Mononuclear cell (primary cell): ENCODE data around the gene TMEM187. TPM values are rescaled to one million over a fixed set of nuclear protein-coding genes. Genes with fewer than 3 reads are reported as not detected.

ENCODE experiments used
- H3K27me3 ChIP-seq: 2 replicates; pipeline ENCODE4 v1.6.0; 2011; ENCODE audit warnings: low read length, control low read depth; ENCODE audit not compliant: insufficient read depth
- H3K4me1 ChIP-seq: 2 replicates; pipeline ENCODE4 v1.5.1; 2011; ENCODE audit warnings: mild to moderate bottlenecking, low read length, control low read depth; ENCODE audit not compliant: insufficient read depth
- H3K4me3 ChIP-seq: 2 replicates; pipeline ENCODE4 v1.5.1; 2011; ENCODE audit warnings: mild to moderate bottlenecking, low read length, moderate library complexity
- H3K9me3 ChIP-seq: 2 replicates; pipeline ENCODE4 v1.5.1; 2011; ENCODE audit warnings: low read depth, mild to moderate bottlenecking, control low read depth, low read length
- total RNA-seq: library from RNA; depleted of rRNA; stranded (reverse); fragments of >200 nt; gene quantifications from one replicate; pipeline ENCODE4 v1.2.3, GENCODE V29; 2012

TMEM187 gene
- total RNA-seq, 1 donor, result 1.8 TPM

GRCh38 chrX:154011376-154012335, 39.1 kb downstream of the TMEM187 start:
- Histone ChIP-seq H3K9me3 (no peaks in the 10 kb centered on the region), H3K27me3 (no peaks in the 10 kb centered on the region), H3K4me1 (peaks cover 44% of the 10 kb centered on the region), H3K4me3 (no peak overlapping the region)

GRCh38 chrX:154012336-154012991, 39.9 kb downstream of the TMEM187 start:
- Histone ChIP-seq H3K27me3 (no peaks in the 10 kb centered on the region), H3K4me3 (no peak overlapping the region), H3K9me3 (no peaks in the 10 kb centered on the region), H3K4me1 (peaks cover 37% of the 10 kb centered on the region)

DNA sequence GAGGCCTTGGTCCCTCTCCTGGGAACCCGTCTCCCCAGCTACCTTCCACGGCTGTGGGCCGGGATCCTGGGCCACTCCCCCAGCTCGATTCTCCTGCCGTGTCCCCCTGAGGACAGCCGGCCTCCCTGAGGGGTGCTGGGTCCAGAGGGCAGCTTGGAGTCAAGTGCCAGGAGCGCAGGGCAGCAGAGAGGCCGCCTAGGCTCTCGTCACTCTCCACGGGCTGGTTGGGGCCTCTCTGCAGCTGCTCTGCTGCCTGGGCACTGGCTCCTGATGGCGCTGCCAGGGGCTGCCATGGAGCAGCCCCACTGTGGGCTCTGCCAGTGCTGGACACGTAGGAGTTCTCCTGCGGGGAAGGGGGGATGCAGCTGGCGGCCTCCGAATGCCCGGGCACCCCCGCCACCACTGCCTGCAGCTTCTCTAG, 40.5 kb downstream of the TMEM187 start:
- Histone ChIP-seq H3K9me3 (no peaks in the 10 kb centered on the region), H3K27me3 (no peaks in the 10 kb centered on the region), H3K4me3 (no peak overlapping the region), H3K4me1 (peaks cover 36% of the 10 kb centered on the region)

DNA sequence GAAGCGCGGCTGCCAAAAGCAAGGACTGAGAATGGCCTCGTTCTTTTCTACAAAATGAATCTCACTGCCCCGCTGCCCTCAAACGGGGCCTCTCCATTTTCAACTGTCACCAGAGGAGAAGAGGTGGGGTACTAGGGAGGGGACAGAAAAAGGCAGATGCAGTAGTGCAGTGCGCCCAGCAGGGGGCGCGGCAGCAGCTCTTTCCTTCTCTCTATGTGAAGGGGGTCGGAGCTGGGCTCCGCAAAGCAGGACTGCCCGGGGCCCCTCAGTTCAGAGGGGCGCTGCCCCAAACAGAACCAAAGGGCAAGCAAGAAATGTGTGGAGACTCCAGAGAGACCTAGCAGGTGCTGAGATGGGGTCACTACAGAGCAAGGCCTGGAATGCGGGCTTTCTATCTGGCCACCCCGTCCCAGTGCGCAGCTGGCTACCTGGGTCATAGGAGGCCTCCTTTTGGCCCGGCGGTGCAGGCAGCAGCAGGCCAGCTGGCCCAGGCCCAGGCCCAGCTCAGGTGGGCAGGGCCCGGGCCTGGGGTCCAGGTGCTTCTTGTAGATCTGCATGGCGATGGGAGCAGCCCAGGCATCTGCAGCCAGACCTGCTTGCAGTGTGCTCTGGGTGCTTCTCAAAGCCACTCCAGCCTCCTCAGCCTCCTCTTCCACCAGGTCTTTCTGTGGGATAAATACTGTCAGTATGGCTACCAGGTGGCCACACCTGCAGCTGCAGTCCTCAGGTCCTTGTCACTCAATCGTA, 41.2 kb downstream of the TMEM187 start:
- H3K4me1 ChIP-seq, result peaks cover 37% of the 10 kb centered on the region

DNA sequence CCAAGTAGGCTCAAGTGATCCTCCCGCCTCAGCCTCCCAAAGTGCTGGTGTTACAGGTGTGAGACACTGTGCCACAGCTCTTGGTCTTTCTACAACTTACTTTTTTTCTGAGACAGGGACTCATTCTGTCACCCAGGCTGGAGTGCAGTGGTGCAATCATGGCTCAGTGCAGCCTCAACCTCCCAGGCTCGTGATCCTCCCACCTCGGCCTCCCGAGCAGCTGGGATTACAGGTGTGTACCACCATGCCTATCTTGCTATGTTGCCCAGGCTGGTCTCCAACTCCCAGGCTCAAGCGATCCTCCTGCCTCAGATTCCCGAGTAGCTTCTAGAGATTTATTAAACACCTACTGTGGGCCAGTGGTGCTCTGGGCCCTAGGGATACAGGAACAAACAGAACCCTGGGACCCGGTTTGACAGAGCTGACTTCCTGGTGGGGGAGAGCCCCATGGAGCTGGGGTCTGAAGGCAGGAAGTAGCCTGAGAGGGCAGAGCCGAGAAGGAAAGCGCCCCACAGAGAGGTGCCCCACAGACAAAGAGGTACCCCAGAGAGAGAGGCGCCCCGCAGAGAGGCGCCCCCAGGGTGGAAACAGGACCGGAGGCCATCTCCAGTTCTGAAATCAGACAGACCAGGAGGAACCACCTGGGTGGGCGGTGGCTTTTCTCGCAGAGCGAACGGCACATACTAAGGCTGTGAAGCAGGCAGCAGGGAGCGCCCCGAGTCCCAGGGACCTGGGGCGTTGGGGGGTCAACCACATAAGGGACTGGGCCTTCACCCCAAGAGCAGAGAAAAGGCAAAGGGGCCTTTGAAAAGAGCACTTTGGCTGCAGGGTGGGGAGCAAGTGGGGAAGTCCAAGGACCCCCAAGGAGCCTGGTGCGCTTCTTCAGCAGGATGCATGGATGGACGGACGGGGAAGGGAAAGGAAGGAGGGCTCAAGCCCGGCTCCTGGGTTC, 42.2 kb downstream of the TMEM187 start:
- Histone ChIP-seq H3K4me3 (no peak overlapping the region), H3K9me3 (no peaks in the 10 kb centered on the region), H3K27me3 (no peaks in the 10 kb centered on the region), H3K4me1 (peaks cover 32% of the 10 kb centered on the region)

More for the DNA sequence above, 41.2 kb downstream of the TMEM187 start:
- H3K27me3 ChIP-seq, result no peaks in the 10 kb centered on the region
- H3K9me3 ChIP-seq, result no peaks in the 10 kb centered on the region
- no peak overlapping the region for H3K4me3 ChIP-seq

DNA sequence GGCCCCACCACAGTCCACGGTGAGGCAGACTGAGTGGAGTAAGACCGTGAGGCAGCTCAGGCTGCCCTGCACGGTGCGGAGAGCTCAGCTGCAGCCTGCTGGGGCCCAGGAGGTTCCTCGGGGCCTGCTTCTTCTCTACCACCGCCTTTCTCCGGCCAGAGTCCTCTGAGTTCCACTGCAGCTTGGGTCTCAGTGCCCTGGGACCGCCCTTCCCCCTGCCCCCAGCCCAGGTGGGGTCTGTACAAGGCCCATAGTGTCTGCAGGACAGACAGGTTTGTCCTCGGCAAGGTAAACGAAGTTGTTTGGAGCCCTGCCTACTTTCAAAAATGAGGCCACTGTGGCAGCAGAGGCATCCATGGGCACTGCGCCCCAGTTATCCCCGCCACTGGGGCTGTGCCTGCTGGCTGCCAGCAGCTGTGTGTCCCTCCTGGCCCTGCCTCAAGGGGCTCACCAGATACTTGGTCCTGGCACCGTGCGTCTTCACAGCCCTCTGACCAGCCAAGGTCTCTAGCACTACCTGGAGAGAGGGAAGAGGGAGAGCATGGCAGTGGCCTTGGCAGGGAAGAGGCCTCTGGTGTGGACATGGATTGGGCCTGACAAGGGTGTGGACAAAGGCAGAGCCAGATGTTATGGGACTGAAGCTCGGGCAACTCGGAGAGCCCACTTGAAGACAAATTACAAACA, 43.2 kb downstream of the TMEM187 start:
- no peaks in the 10 kb centered on the region for H3K9me3 ChIP-seq
- no peak overlapping the region for H3K4me3 ChIP-seq
- no peaks in the 10 kb centered on the region for H3K27me3 ChIP-seq
- peaks cover 30% of the 10 kb centered on the region for H3K4me1 ChIP-seq

- H3K4me1 ChIP-seq, result peaks cover 30% of the 10 kb centered on the region
- no peaks in the 10 kb centered on the region for H3K27me3 ChIP-seq
- H3K4me3 ChIP-seq, result no peak overlapping the region
- no peaks in the 10 kb centered on the region for H3K9me3 ChIP-seq
Observed at GRCh38 chrX:154016366-154017076, 44.0 kb downstream of the TMEM187 start.

GRCh38 chrX:154017766-154018517, 45.4 kb downstream of the TMEM187 start:
- H3K4me3 ChIP-seq, result no peak overlapping the region
- no peaks in the 10 kb centered on the region for H3K27me3 ChIP-seq
- peaks cover 27% of the 10 kb centered on the region for H3K4me1 ChIP-seq
- H3K9me3 ChIP-seq, result no peaks in the 10 kb centered on the region

- Histone ChIP-seq H3K4me1 (peaks cover 27% of the 10 kb centered on the region), H3K27me3 (no peaks in the 10 kb centered on the region), H3K9me3 (no peaks in the 10 kb centered on the region), H3K4me3 (peak overlapping the region; percentile 48)
Observed at GRCh38 chrX:154018518-154019060, 46.0 kb downstream of the TMEM187 start.

DNA sequence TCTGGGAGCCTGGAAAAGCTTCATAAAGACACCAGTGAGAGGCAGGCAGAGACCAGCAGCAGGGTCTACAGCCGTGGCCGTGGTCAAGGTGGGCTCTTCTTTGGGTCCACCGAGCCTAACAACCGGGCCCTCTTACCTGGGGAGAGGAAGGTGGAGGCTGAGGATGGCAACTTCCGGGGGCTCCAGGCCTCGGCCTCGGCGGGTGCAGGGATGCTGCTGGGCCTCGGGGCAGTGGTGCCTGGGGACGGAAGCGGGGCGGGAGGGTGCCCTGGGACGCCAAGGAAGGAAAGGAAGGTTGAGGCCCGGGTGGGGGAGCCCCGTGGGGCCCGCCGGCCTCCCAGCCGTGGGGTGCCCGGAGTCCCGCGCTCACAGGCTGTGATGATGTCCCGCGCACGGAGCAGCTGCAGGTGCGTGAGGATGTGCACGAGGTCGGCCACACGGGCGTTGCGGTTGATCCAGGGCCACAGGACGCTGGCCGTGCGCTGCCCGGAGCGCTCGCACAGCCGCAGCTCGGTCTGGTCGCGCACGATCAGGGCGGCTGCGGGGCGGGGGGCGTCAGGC, 46.6 kb downstream of the TMEM187 start:
- H3K9me3 ChIP-seq, result no peaks in the 10 kb centered on the region
- peak overlapping the region; percentile 48 for H3K4me3 ChIP-seq
- H3K4me1 ChIP-seq, result peaks cover 27% of the 10 kb centered on the region
- H3K27me3 ChIP-seq, result no peaks in the 10 kb centered on the region

DNA sequence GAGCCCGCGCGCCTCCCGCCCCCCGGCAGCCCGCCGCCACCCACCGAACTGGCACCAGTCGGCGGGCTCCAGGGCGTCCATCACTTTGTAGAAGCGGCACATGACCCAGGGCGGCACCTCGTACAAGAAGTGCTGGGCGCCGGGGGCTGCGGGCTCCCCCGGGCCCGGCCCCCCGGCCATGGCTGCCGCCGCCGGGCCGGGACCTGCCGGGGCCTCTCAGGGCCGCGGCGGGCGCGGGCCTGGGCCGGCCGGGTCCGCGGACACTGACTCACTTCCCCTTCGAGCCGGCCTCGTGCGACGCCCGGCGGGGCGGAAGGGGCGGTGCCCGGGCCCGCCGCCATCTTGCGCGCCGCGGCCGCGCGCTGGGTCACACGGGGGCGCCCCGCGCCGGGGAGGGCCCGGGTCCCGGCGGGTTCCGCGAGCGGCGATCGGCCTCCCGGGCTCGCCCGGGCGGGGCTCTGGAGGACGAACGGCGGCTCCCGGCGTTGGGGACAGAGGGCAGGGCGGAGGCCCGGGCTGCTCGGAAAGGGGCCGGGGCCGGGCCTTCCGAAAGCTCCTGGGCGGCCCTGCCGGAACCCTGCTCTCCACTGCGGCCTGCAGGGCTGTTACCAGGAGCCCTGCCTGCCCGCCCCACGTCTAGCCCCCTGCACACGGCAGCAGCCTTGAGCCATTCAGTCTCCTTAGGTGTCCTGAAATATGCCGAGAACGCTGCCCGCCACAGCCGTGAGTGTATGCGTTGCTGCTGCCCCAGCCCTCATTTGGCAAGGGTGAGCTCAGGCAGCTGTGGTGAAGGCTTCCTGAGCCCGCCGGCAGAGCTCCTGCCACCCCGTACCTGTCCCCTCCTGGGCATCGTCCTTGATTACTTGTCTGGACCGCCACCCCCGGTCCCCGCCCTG, 47.3 kb downstream of the TMEM187 start, which contains the start of gene IRAK1:
Gene IRAK1, minus strand, starts transcription at position 270 of the 896 bp plus-strand sequence. Its CDS starts 90 bp downstream, at position 180.
- peak within 1 kb of the TSS; percentile 48 for H3K4me3 ChIP-seq

More for the DNA sequence above, 47.3 kb downstream of the TMEM187 start, which contains the start of gene IRAK1:
- Histone ChIP-seq H3K9me3 (no peaks in the 10 kb centered on the region), H3K4me1 (peaks cover 27% of the 10 kb centered on the region), H3K27me3 (no peaks in the 10 kb centered on the region)
